ENCODE measurements around the gene PTPN7.

- TF ChIP-seq, protein P1, sequence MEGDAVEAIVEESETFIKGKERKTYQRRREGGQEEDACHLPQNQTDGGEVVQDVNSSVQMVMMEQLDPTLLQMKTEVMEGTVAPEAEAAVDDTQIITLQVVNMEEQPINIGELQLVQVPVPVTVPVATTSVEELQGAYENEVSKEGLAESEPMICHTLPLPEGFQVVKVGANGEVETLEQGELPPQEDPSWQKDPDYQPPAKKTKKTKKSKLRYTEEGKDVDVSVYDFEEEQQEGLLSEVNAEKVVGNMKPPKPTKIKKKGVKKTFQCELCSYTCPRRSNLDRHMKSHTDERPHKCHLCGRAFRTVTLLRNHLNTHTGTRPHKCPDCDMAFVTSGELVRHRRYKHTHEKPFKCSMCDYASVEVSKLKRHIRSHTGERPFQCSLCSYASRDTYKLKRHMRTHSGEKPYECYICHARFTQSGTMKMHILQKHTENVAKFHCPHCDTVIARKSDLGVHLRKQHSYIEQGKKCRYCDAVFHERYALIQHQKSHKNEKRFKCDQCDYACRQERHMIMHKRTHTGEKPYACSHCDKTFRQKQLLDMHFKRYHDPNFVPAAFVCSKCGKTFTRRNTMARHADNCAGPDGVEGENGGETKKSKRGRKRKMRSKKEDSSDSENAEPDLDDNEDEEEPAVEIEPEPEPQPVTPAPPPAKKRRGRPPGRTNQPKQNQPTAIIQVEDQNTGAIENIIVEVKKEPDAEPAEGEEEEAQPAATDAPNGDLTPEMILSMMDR (IDR thresholded peaks at IDR 0.05) = no peak
- TF ChIP-seq, protein P2, sequence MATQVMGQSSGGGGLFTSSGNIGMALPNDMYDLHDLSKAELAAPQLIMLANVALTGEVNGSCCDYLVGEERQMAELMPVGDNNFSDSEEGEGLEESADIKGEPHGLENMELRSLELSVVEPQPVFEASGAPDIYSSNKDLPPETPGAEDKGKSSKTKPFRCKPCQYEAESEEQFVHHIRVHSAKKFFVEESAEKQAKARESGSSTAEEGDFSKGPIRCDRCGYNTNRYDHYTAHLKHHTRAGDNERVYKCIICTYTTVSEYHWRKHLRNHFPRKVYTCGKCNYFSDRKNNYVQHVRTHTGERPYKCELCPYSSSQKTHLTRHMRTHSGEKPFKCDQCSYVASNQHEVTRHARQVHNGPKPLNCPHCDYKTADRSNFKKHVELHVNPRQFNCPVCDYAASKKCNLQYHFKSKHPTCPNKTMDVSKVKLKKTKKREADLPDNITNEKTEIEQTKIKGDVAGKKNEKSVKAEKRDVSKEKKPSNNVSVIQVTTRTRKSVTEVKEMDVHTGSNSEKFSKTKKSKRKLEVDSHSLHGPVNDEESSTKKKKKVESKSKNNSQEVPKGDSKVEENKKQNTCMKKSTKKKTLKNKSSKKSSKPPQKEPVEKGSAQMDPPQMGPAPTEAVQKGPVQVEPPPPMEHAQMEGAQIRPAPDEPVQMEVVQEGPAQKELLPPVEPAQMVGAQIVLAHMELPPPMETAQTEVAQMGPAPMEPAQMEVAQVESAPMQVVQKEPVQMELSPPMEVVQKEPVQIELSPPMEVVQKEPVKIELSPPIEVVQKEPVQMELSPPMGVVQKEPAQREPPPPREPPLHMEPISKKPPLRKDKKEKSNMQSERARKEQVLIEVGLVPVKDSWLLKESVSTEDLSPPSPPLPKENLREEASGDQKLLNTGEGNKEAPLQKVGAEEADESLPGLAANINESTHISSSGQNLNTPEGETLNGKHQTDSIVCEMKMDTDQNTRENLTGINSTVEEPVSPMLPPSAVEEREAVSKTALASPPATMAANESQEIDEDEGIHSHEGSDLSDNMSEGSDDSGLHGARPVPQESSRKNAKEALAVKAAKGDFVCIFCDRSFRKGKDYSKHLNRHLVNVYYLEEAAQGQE (IDR thresholded peaks at IDR 0.05; ENCODE audit: insufficient read depth in 1 of 2, low read depth in 2 of 2, low read length in 1 of 2) = no peak
- TF ChIP-seq POLR2AphosphoS5 (IDR thresholded peaks at IDR 0.05; ENCODE audit: low read depth, low read length) = no peak
- TF ChIP-seq TCF7L2 (IDR thresholded peaks at IDR 0.05; ENCODE audit: low read depth, low read length) = no peak
Observed at GRCh38 chr1:202159534-202160371, 649 bp downstream of the PTPN7 start.

Data from Panc1 (cell line).